Activated CD4-positive, alpha-beta T cell treated with anti-CD3 and anti-CD28 coated beads, Interleukin-10, Interleukin-2, amounts not matched to agents 100 ng/mL and 50 ng/mL, durations not matched to agents 16 hours and 8 hours (primary cell): ENCODE data around the gene PARD3B.

Experiments used
- DNase-seq: peaks from one replicate; pipeline ENCODE4 v3.0.0-alpha.2; 2020

Gene PARD3B

GRCh38 chr2:205383601-205384000 lies 838.3 kb downstream of the PARD3B start:
- no peak for DNase-seq

DNA sequence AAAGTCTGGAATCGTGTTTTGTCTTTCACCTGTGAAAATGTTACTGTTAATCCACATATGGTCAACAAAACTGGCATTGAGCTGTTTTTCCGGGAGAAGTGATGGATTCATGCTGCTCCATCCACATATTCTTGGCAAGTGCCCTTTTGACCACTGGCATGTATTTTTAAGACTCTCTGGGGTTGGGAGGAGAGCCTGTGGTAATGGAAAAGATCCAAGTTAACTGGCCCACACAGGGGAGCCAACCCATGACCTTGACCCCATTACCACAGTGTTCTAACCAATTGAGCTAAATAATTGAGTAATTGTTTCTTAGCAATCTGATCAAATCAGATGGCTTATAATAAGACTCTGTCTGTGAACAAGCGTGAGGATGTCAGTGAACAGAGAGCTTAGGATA lies 840.8 kb downstream of the PARD3B start:
- DNase-seq: no peak

GRCh38 chr2:205387350-205388055 lies 842.2 kb downstream of the PARD3B start:
- no peak for DNase-seq

- no peak for DNase-seq
These were observed 845.6 kb downstream of the PARD3B start for GRCh38 chr2:205390866-205391265.

- DNase-seq: no peak
These were observed 856.2 kb downstream of the PARD3B start for GRCh38 chr2:205401511-205401910.

DNA sequence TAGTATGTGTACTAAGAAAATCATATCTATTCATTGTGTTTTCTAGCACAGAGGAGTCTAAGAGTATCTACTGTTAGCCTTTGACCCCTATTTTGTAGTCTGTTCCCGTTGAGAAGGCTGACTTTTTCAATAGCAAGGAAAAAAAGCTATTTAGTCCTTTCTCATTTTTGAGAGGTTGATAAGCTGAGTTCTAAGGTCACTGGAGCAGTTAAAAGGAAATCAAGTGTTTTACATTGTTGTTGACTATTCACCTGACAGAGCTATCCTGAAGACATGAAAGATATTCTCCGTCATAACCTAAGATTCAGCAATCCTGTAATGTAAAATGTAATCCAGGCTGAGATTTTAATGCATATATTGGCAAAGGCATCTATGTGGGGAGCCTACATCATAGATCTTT lies 856.7 kb downstream of the PARD3B start:
- no peak for DNase-seq

DNA sequence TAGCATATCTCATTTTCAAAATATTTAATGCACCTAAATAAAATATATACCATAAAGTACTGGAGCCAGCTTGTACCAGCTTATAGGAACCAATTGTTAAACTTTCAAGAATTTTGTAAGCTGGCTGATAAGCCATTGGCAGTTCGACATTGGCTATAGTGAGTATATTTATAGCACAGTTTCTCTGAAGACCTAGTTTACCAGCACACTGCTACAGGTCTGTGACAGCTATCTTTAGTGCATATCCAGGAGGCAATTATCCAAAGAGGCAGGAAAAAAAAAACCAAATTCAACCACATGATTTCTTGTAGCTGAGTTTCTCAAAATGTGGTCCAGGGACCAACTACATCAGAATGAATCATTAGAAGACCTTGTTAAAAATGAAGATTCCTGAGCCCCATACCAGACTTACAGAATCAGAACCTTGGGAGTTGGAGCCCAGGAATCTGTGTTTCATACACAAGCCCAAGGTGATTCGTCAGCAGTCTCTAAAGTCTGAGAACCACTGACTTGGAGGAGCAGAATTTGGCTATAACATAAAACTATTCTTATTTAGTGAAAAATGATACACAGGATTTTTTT lies 858.1 kb downstream of the PARD3B start:
- DNase-seq: no peak

DNA sequence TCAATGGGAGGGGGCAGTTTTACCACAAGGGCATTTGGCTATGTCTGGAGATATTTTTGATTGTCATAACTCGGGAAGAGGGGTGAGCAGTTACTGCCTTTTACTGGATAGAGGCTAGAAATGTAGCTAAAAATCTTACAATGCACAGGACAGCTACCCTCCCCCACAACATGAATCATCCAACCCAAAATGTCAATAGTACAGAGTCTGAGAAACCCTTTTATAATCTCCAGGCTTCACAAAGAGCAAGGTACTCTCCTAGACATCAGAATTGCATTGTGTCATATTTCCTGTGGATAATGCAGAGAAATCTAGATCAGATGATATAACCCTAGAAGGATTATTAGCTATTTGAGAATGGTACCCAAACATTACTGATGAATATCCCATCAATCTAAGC lies 859.9 kb downstream of the PARD3B start:
- DNase-seq: no peak

DNA sequence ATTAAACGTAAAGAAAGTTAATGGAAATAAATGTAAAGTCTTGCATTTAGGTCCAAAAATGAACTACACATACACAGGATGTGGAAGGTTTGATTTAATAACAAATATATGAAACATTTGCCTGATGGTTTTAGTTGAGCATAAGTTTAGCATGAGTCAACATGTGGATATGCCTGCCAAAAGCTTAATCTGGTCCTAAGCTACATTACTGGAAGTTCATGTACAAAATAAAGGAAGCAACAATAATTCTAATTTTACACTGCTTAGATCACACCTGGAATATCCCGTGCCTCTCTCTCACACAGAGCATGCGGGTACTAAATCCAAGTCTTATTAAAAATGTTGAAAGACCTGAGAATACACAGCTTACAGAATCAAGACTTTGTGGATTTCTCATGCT lies 860.5 kb downstream of the PARD3B start:
- no peak for DNase-seq

GRCh38 chr2:205407984-205408383 lies 862.7 kb downstream of the PARD3B start:
- no peak for DNase-seq

DNA sequence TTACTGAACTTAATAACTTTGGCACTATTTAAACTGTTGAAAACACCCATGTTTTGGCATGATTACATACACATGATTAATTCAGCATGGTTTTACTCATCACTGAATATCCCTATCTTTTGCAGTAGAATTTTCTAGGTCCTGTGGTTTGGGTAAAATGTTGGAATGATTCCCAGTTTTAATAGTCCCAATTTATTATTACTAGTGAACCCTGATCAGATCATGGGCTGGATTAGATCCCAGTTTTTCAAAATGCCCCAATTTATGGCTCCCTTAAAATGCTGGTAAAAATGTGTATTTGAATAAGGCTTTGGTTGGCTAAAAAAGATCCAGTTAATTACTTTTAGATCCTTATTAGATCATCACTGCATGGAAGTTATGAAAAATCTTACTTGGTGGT lies 863.4 kb downstream of the PARD3B start:
- DNase-seq: no peak

GRCh38 chr2:205409411-205409810 lies 864.1 kb downstream of the PARD3B start:
- no peak for DNase-seq

DNA sequence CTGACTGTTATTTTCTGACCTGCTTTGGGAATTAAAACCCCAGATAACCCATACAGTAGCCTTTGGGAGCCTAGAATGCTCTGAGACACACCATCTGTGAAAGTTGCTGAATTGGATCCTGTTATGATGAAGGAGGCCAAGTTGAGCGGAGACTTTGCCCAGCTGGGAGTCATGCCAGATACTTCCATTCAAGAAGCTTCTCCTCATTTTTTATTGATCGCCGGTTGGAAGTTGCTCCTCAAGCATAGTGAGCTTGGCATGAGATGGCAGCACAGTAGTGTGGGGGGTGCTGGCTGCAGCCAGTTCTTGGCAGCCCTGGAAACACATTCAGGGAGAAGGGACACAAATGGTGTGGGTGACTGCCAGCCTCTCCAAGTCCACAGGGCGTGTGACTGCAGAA lies 866.3 kb downstream of the PARD3B start:
- DNase-seq: no peak

GRCh38 chr2:205424326-205424725 lies 879.1 kb downstream of the PARD3B start:
- no peak for DNase-seq

DNA sequence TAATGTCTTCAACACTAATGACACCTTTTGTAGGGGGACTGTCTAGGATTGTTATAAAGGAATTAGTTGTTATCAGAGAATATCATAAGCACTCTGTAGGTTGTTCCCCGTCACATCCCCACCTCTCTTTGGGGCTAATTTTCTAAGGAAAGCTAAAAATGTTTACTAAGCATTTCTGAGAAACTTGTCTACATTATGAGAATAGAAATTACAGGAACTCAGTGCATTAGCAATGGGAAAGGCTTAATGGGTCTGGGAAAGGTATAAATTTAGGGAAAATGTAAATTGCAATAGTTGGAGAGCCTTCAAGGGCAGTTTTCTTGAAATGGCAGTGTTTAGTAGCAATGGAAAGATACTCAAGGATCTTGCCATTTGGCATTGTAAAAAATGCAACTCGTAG lies 879.8 kb downstream of the PARD3B start:
- no peak for DNase-seq

DNA sequence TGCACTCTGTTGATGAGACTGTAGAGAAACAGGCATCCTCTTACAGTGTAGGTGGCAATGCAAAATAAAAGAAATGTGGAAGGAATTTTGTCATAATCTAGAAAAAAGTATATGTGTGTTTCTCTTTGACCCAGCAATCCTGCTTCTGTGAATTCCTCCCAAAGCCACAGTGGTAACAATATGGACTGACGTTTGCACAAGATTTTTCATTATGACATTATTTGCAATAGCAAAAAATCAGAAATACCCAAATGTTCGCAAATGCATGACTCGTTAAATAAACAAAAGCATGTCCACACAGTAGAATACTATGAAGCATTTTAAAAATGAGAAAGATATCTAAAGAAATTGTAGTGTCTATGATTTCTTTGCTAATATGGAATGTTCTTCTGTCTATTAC lies 881.8 kb downstream of the PARD3B start:
- DNase-seq: no peak

- no peak for DNase-seq
These were observed 883.5 kb downstream of the PARD3B start for GRCh38 chr2:205428811-205429210.

GRCh38 chr2:205435970-205436369 lies 890.7 kb downstream of the PARD3B start:
- DNase-seq: no peak

DNA sequence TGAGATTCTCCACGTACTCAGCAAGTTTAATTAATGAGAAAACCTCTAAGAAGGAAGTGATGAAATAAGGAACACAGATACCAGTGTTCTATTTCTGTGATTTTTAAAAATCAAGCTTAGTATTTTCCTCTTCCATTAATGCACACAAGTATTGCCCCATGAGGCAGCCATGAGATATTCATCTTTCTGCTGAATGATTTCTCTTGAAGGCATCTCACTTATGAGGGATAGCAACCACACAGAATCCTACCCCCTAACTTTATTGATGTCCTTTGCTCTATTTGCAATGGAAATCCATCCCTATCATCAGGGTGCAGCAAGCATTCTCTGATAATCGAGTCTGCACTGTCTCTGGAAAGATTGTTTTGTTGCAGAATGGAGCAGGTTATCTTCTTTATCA lies 893.0 kb downstream of the PARD3B start:
- DNase-seq: no peak

GRCh38 chr2:205439621-205440020 lies 894.3 kb downstream of the PARD3B start:
- DNase-seq: no peak

DNA sequence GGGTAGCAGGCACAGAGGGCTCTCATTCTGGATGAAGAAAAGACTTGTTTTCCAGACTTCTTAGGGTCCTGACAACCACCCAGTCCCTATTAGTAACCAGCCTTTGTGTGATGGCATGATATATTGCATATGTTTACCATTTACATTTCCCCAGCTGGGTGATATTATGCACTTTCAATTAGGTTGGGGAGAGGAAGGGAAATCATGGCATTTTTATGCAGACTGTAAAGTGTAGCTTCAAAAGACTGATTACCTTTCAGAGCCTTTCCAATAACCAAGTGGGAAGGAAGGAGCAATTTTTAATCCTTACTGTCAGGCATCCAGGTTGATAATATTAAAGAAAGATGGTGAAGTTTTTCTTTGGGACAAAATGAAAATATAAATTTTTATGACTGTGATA lies 896.2 kb downstream of the PARD3B start:
- no peak for DNase-seq

DNA sequence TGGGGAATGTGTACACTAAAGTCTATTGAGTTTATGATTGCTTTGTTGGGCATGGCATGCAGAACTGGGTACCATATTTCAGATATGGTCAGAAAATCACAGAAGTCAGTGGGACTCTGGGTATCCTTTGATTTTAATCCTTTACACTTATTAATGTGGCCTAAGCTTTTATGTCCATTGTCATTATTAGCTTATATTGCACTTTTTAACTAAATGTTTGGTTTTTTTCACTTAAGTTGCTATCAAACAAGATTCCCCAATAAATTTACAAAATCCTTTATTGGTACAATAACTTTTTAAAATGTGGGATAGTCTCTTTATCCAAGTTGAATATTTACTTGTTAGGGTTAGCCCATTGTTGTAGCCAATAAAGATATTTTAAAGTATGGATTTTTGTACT lies 902.9 kb downstream of the PARD3B start:
- no peak for DNase-seq

DNA sequence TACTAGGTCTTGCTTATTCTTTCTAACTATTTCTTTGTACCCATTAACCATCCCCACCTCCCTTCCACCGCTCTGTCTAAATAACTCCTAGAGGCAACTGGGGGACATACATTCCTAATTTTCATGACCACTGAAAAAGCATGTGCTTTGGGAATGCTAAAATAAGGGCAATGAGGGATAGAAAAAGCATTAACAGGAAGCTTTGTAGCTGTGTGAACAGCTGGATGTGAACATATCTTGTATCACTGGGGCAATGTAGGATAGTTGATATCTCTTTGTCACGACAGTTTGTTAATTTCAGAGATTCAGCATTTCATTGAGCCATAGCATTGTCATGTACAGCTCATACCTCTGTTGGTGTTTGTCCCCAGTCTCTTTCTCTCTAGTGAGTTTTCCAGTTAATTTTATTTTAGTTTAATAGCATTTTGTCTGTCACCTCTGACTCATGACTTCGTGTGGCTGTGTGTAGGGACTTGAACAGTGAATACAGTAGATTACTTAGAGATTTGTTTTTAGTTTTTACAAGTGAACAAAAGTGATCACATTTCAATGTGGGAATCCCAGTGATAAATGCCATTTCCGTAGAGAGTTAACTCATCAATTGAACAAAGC lies 906.7 kb downstream of the PARD3B start:
- DNase-seq: no peak

GRCh38 chr2:205453202-205453601 lies 907.9 kb downstream of the PARD3B start:
- DNase-seq: no peak

DNA sequence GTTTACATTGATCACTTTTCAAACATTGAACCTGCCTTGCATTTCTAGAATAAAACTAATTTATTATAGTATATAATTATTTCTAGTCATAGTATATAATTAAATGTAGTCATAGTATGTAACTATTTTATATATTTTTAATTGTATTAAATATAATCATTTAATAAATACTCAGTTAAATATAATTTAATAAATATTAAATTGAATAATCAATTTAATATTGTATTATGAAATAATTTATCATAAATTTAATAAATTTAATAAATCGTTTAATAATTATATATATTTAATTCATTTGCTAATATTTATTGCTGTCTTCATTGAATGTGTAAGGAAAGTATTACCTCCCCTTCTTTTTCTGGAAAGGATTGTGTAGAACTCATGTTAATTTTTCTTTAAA lies 911.4 kb downstream of the PARD3B start:
- no peak for DNase-seq
